SW 1271 (cell line): Measurements from ENCODE around the gene CST6.

Experiments used
- DNase-seq, 2 experiments: peaks; one replicate each; lab custom pipeline; 2025; lab: John Stamatoyannopoulos, UW

The CST6 gene

GRCh38 chr11:66047541-66048365 lies 35.9 kb downstream of the CST6 start:
- DNase-seq: no peak

DNA sequence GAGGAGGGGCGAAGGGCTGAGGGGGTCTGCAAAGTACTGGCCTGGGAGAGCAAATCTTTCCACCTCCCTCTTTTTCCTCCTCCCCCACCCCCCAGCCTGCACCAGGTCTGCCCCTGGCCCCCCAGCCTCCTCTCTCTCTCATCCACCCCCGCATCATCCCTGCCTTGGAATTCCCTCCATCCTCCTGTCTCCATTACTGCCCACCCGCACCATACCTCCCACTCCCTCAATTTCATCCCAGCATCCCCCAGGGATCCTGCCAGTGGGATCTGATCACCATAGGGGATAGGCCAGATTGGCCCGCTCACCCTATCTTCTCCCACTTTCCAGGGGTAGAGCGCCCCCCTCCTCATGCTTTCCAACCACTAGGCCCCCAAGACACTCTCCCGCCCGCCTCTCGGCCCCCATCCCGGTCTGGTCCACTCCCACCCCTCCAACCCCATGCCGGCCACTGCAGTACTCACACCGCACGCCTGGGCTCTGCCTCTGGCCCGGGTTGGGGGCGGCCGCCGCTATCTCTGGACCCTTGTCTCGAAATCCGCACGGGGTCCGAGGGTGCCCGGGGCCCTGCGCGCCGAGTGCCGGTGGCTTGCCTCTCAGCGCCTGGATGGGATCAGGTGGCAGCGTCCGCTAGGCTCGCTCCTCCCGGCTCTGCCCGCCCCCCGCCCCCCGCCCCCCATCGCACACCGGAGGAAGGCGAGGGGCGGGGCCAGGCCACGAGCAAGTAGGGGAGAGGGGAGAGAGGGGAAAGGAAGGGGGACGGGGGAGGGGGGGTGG lies 36.9 kb downstream of the CST6 start, which contains the start of gene GAL3ST3:
Gene GAL3ST3 (minus strand): TSS at position 615 of the 777 bp plus-strand sequence. CDS start 3,746 bp downstream, outside the sequence.
- no peak for DNase-seq

- no peak for DNase-seq
Measured at GRCh38 chr11:66050581-66051231, 38.9 kb downstream of the CST6 start.

GRCh38 chr11:66051371-66051765 lies 39.6 kb downstream of the CST6 start:
- DNase-seq: no peak

DNA sequence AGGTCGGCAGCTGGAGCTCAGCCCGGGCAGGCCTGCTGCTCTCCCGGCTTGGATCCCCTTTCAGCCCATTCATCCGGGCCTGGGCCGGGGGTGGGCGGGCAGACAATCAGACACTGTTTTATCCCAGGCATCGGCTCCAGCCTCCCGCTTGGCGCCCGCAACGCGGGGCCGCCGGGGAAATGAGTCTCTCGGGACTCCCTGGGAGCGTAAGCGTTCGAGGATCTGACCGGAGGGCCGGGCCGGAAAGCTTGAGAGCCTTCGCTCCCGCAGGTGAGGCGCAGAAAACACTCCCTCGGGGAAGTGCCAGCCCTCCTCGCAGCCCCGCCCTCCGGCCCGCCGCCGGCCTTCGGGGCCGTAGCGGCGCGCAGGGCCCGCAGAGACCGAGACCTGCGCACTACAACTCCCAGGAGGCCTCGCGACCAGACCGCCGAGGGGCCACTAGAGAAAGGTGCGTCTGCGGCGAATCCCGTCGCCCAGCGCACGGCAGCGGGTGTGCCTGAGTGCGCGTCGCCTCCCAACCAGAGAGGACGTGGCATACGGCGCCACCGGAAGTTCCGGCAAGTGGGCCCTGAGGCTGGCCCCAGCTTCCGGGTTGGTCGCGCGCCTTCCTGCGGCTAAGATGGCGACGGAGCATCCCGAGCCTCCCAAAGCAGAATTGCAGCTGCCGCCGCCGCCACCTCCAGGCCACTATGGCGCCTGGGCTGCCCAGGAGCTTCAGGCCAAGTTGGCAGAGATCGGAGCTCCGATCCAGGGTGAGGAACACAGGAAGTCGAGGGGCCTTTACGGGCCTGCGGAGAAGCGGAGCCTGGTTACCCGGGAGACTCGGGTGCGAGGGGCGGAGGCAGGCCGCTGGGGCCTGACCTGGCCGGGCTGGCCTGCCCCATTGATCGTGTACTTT lies 40.2 kb downstream of the CST6 start, which contains the start of gene SF3B2:
Gene SF3B2 (plus strand): TSS at position 599 of the 898 bp plus-strand sequence. CDS start 21 bp downstream, at position 620.
- DNase-seq: peak; percentile 95 to 96

DNA sequence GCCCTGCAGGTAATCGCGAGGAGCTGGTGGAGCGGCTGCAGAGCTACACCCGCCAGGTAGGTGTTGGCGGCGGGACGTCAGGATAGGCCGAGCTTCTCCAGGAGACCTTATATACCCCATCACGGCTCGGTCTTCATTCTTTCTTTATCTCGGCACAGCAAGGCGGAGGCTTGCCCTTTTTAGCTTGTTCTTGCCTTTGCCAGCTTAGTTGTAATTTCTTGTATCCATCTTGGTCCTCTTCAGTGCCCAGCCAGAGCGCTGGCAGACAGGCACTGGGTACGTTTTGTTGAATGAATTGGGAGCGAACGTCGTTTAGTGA lies 40.8 kb downstream of the CST6 start:
- DNase-seq: no peak

DNA sequence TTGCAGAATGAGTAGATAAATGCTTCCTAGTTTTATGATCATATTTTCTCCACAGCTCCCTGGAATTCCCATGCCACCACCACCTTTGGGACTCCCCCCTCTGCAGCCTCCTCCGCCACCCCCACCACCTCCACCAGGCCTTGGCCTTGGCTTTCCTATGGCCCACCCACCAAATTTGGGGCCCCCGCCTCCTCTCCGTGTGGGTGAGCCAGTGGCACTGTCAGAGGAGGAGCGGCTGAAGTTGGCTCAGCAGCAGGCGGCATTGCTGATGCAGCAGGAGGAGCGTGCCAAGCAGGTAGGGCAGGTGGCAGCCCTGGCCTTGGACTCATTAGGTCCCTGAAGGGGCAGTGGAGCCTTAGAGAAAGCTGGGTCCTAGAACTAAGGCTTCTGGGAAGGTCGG lies 43.2 kb downstream of the CST6 start:
- DNase-seq: no peak

DNA sequence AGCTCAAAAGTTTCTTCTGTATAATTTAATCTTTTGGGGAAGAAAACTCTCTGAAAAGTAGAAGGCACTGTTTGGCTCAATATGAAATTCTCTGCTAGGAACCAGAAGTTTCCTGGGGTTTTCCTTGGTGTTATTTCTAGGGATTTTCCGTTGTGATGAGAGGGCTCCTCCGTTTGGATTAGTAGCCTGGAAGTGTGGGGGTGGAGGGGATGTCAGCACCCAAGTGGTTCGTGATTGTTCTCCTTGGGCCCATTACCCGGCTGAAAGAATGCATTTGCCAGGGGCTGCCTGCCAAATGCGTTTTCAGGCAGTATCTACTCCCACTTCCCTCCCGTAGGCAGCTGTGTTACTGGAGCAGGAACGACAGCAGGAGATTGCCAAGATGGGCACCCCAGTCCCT lies 44.7 kb downstream of the CST6 start:
- no peak for DNase-seq

DNA sequence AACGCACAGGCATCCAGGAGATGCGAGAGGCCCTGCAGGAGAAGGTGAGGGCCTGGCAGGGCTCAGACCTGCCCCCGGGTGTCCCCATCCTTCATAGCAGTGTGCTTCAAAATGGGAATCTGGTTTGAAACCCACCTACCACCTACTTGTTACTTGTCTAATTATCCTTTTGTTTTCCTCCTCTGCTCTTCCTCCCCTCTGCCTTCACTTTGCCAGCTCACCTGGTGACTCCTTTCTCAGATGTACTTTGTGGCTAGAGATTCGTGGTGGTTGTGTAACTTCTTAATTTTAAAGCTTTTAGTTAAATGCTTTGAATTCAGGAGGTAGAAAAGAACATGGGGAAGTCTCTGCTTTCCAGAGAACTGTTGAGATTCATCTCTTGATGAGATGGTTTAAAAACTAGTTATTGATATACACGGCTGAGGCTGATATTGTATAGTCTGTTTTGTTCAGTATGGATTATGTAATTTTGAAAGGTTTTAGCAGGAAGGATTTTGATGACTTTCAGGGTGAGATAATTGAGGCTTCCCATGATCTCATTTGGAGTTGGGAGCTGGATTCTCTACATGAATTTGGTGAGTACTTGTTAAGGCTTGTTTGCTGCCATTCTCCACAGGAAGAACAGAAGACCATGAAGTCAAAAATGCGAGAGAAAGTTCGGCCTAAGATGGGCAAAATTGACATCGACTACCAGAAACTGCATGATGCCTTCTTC lies 48.3 kb downstream of the CST6 start:
- DNase-seq: no peak

DNA sequence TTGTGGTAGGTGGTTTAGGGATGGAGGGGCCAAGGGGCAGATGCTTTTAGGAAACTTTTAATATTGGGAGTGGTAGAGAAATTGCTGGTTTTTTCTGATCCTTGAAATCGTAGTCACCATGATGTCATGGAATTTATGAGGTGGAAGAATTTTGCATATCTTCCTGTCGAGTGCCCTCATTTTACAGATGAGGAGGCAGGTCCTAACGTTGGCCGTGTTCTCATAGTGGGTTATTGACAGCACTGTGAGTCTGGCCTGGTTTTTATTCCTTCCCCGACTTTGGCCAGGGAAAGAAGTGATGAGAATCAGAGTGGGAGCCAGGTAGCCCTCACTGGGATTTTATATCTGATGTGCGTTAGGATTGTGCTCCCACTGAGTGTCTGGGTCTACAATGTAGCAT lies 49.5 kb downstream of the CST6 start:
- DNase-seq: no peak

- DNase-seq: no peak
Measured at GRCh38 chr11:66062408-66062807, 50.6 kb downstream of the CST6 start.
